Right lobe of liver (tissue), 6 donors: Measurements from ENCODE around the gene MRPL36. TPM values are rescaled to one million over a fixed set of nuclear protein-coding genes. Genes with fewer than 3 reads are reported as not detected.

Experiments used
- ATAC-seq, 4 donors: fragments of 200-7000 bp; cut with Tn5 transposase; one replicate each; pipeline ENCODE4 v1.9.1; 2020; ENCODE audit warnings: mild to moderate bottlenecking in 4 of 4, moderate library complexity in 4 of 4
- DNase-seq, 3 donors: peaks; one replicate each; pipeline ENCODE4 v3.0.0-alpha.2; 2020
- H3K27ac ChIP-seq, 3 donors: fragments of 200-600 bp; one replicate each; pipeline ENCODE4 v1.8.0; 2022
- H3K27me3 ChIP-seq, 2 donors: fragments of 200-600 bp; one replicate each; pipeline ENCODE4 v1.8.0; 2022
- H3K36me3 ChIP-seq, 4 donors: fragments of 200-600 bp; sonication (generic) in 1 of 4; one replicate each; pipeline versions ENCODE4 v1.5.1 to v1.8.0; 2017 to 2022; ENCODE audit warnings: control low read depth in 1 of 4
- H3K4me1 ChIP-seq, 4 donors: fragments of 200-600 bp; sonication (generic) in 1 of 4; one replicate each; pipeline versions ENCODE4 v1.5.1 to v1.8.0; 2017 to 2022; ENCODE audit warnings: control low read depth in 1 of 4
- H3K4me3 ChIP-seq, 3 donors: fragments of 200-600 bp; one replicate each; pipeline ENCODE4 v1.8.0; 2022
- H3K9me3 ChIP-seq, 4 donors: fragments of 200-600 bp; sonication (generic) in 1 of 4; one replicate each; pipeline versions ENCODE4 v1.5.1 to v1.8.0; 2017 to 2022; ENCODE audit warnings: control low read depth in 1 of 4
- CTCF ChIP-seq, 4 donors: fragments of 200-600 bp in 3 of 4; fragments of 450-650 bp in 1 of 4; IDR thresholded peaks; one replicate each; pipeline versions ENCODE4 v1.5.1 to v1.8.0; 2016 to 2022; ENCODE audit warnings: antibody characterized with exemption in 4 of 4, mild to moderate bottlenecking in 2 of 4
- POLR2A ChIP-seq: fragments of 450-650 bp; IDR thresholded peaks from one replicate; pipeline ENCODE4 v1.6.1; 2017; ENCODE audit warnings: antibody characterized with exemption, mild to moderate bottlenecking
- WGBS: methylation state at CpG from one replicate; pipeline ENCODE4 v1.1.6; 2018; ENCODE audit warnings: low coverage, low lambda C conversion rate; ENCODE audit not compliant: insufficient coverage; ENCODE audit errors: missing lambda C conversion rate; 5-methylcytosine and 5-hydroxymethylcytosine counted together
- intact Hi-C, 2 donors: fragments of 100-400 bp; cut with DNase I; formaldehyde crosslinking; loops; one replicate each; pipeline versions ENCODE4 v1.11.2 to v1.14.1; 2022
- total RNA-seq, 6 experiments: library from RNA; depleted of rRNA in 2 of 6; stranded (reverse); fragments of >200 nt in 2 of 6; fragmentation: NEBNext Ultra II Directional in 3 of 6; extraction: Animal tissue kit (Norgen Biotek cat#: 25700) in 3 of 6; gene quantifications; one replicate each; pipeline versions ENCODE4 v1.1.0 to v1.2.4, GENCODE V29; 2016 to 2023
- donor health status: DM: no; HTN: yes; CAD: no.
- donor health status: DM: no; HTN: no; CAD: no.
- donor health status: DM: no; HTN: no; CAD: no.
- donor health status: DM: no; HTN: yes; CAD: no.
- donor health status: DM: no; HTN: yes; CAD: no.

Gene MRPL36
- total RNA-seq, 6 experiments from 2014 or later, result 30.7 to 40.0 (median 35.5) TPM

GRCh38 chr5:1824903-1825841, 25.5 kb upstream of the MRPL36 start:
- Histone ChIP-seq H3K4me3 (no peak overlapping the region), H3K36me3 (peaks cover 0 to 9% (median 3%) of the 10 kb centered on the region in 4 donors), H3K27me3 (no peaks in the 10 kb centered on the region), H3K4me1 (no peaks in the 10 kb centered on the region), H3K9me3 (no peaks in the 10 kb centered on the region), H3K27ac (no peak overlapping the region)
- peak in 1 of 3 donors; percentile 35 for DNase-seq
- intact Hi-C loops, result no loop called here
- peak in 1 of 4 donors; percentile 10 for ATAC-seq
- TF ChIP-seq CTCF (IDR thresholded peaks at IDR 0.05) (no peak), POLR2A (no peak)
- 100% methylated on average over 3 of the region's 27 CpGs for WGBS

GRCh38 chr5:1824109-1824821, 24.6 kb upstream of the MRPL36 start:
- H3K9me3 ChIP-seq, result no peaks in the 10 kb centered on the region
- peak in 1 of 4 donors; percentile 10 for ATAC-seq
- no peak overlapping the region for H3K4me3 ChIP-seq
- no peaks in the 10 kb centered on the region for H3K4me1 ChIP-seq
- peak in 1 of 3 donors; percentile 42 for DNase-seq
- no peak overlapping the region for H3K27ac ChIP-seq
- intact Hi-C loops, result no loop called here
- peaks cover 0 to 10% (median 6%) of the 10 kb centered on the region in 4 donors for H3K36me3 ChIP-seq
- no peaks in the 10 kb centered on the region for H3K27me3 ChIP-seq
- 93% methylated on average over 9 of the region's 25 CpGs for WGBS
- TF ChIP-seq CTCF (IDR thresholded peaks at IDR 0.05) (no peak), POLR2A (no peak)

- DNase-seq, result peak in 1 of 3 donors; percentile 37
- no peaks in the 10 kb centered on the region for H3K4me1 ChIP-seq
- no peak for ATAC-seq
- H3K36me3 ChIP-seq, result peaks cover 0 to 10% (median 6%) of the 10 kb centered on the region in 4 donors
- TF ChIP-seq CTCF (IDR thresholded peaks at IDR 0.05) (no peak), POLR2A (no peak)
- H3K4me3 ChIP-seq, result no peak overlapping the region
- H3K27me3 ChIP-seq, result no peaks in the 10 kb centered on the region
- no peaks in the 10 kb centered on the region for H3K9me3 ChIP-seq
- H3K27ac ChIP-seq, result no peak overlapping the region
- WGBS, result 90% methylated on average over 4 of the region's 12 CpGs
- intact Hi-C loops, result no loop called here
Observed at GRCh38 chr5:1823381-1824034, 23.9 kb upstream of the MRPL36 start.

GRCh38 chr5:1821862-1822261, 22.2 kb upstream of the MRPL36 start:
- no peak overlapping the region for H3K27ac ChIP-seq
- intact Hi-C loops, result no loop called here
- no peak overlapping the region for H3K4me3 ChIP-seq
- peak in 1 of 3 donors; percentile 21 for DNase-seq
- TF ChIP-seq POLR2A, result no peak
- TF ChIP-seq CTCF (IDR thresholded peaks at IDR 0.05), result no peak
- no peaks in the 10 kb centered on the region for H3K4me1 ChIP-seq
- no peaks in the 10 kb centered on the region for H3K9me3 ChIP-seq
- no peaks in the 10 kb centered on the region for H3K27me3 ChIP-seq
- ATAC-seq, result no peak
- WGBS, result 98% methylated on average over 7 of the region's 8 CpGs
- peaks cover 0 to 14% (median 6%) of the 10 kb centered on the region in 4 donors for H3K36me3 ChIP-seq
